ENCODE measurements around the gene POLR2I.
A peak's percentile ranks its signal among the peaks of the same experiment; 100 is the strongest.

The POLR2I gene

DNA sequence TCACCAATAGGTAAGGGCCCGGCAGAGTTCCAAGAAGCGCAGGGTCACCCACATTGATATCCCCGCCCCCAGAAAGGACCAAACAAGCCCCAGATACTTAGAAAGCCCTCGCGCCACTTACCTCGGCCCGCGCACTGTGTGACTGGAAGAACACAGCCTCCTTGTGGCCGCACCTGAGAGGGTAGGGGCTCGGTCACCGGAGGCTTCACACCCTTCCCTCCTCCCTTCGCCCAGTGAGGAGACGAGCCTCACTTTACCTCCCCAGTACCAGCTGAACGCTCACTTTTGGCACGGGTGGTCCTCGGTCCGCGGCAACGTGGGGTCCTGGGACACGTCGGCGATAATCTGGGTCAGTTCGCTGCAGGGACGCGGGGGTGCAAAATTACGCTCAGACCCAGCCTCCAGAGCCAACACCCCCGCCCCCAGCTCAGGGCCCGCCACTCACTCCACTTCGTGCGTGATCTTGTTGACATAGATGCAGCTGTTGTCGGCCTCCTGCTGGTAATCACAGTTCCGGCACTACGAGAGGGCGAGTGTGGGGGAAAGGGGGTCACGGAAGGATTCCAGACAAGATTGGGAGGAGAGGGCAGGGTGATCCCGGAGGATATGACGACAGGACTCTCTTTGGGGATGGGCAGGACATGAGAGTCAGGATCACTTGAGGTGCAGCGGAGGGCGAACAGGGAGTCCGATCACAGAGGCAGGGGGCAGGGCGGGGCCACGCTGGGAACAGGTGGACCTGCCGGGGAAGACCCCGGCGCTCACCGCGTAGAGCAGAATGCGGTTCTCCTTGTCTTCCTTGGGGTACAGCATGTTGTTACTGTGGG, 568 bp downstream of the POLR2I start:
- H3K27ac ChIP-seq (ENCODE audit: low read depth, low read length), result peak overlapping the region; percentile 26
- no peak overlapping the region for H2AK5ac ChIP-seq (ENCODE audit: low read length)
- no peaks in the 10 kb centered on the region for H3K27me3 ChIP-seq (ENCODE audit: insufficient read depth, low read length)
- no peak overlapping the region for H2BK5ac ChIP-seq (ENCODE audit: low read depth, low read length, poor library complexity)
- peak overlapping the region; percentile 80 for H3K4me3 ChIP-seq (ENCODE audit: low read depth, low read length)
- H4K91ac ChIP-seq (ENCODE audit: low read depth, low read length), result peak overlapping the region; percentile 64
- H3K14ac ChIP-seq (ENCODE audit: low read length), result peak overlapping the region; percentile 70
- H3K79me1 ChIP-seq (ENCODE audit: low read length), result peaks cover 13% of the 10 kb centered on the region
- H3K18ac ChIP-seq (ENCODE audit: low read length), result peak overlapping the region; percentile 55
- peak overlapping the region; percentile 23 for H3K4ac ChIP-seq (ENCODE audit: low read depth, low read length)
- peak overlapping the region; percentile 93 for H3K4me2 ChIP-seq (ENCODE audit: low read length)
- H2AFZ ChIP-seq (ENCODE audit: insufficient read depth, low read length, poor library complexity), result peak overlapping the region; percentile 68
- DNase-seq, result peak in 1 of 2 donors; percentile 8
- no peaks in the 10 kb centered on the region for H3K9me3 ChIP-seq (ENCODE audit: insufficient read depth, low read depth, low read length)
- H3K9ac ChIP-seq (ENCODE audit: low read length), result peak overlapping the region; percentile 76
- peaks cover 14 to 16% of the 10 kb centered on the region in 2 experiments for H3K4me1 ChIP-seq (ENCODE audit: control insufficient read depth in 1 of 2, insufficient read depth in 2 of 2, low read length in 2 of 2)
- peaks cover 12% of the 10 kb centered on the region for H3K79me2 ChIP-seq (ENCODE audit: control insufficient read depth, insufficient read depth, low read length, poor library complexity)
- H2BK12ac ChIP-seq (ENCODE audit: low read length), result no peak overlapping the region
- peak overlapping the region; percentile 40 for H2BK120ac ChIP-seq (ENCODE audit: insufficient read depth, low read length, poor library complexity)
- peak overlapping the region; percentile 14 for H4K12ac ChIP-seq (ENCODE audit: low read depth, low read length)
- no CpG with 5 or more reads among the region's 48 CpGs for WGBS (ENCODE audit: extremely low coverage, insufficient coverage, insufficient read length)
- peaks cover 25 to 32% of the 10 kb centered on the region in 2 experiments for H3K36me3 ChIP-seq (ENCODE audit: control insufficient read depth in 1 of 2, insufficient read depth in 2 of 2, low read length in 2 of 2)
- H3K23ac ChIP-seq (ENCODE audit: low read length), result no peak overlapping the region
- peak overlapping the region; percentile 81 for H4K8ac ChIP-seq (ENCODE audit: low read depth, low read length)

GRCh38 chr19:36113425-36113824, 1.2 kb downstream of the POLR2I start:
- Histone ChIP-seq H2BK5ac (ENCODE audit: low read depth, low read length, poor library complexity) (no peak overlapping the region), H3K27me3 (ENCODE audit: insufficient read depth, low read length) (no peaks in the 10 kb centered on the region), H3K27ac (ENCODE audit: low read depth, low read length) (no peak overlapping the region), H3K79me2 (ENCODE audit: control insufficient read depth, insufficient read depth, low read length, poor library complexity) (peaks cover 12% of the 10 kb centered on the region), H3K18ac (ENCODE audit: low read length) (peak overlapping the region; percentile 31), H4K8ac (ENCODE audit: low read depth, low read length) (no peak overlapping the region), H2AFZ (ENCODE audit: insufficient read depth, low read length, poor library complexity) (no peak overlapping the region), H3K23ac (ENCODE audit: low read length) (no peak overlapping the region), H3K9ac (ENCODE audit: low read length) (no peak overlapping the region), H3K9me3 (ENCODE audit: insufficient read depth, low read depth, low read length) (no peaks in the 10 kb centered on the region), H4K12ac (ENCODE audit: low read depth, low read length) (no peak overlapping the region), H4K91ac (ENCODE audit: low read depth, low read length) (no peak overlapping the region), H3K4me1 (ENCODE audit: control insufficient read depth in 1 of 2, insufficient read depth in 2 of 2, low read length in 2 of 2) (peaks cover 14 to 16% of the 10 kb centered on the region in 2 experiments), H2AK5ac (ENCODE audit: low read length) (no peak overlapping the region), H3K14ac (ENCODE audit: low read length) (no peak overlapping the region), H3K36me3 (ENCODE audit: control insufficient read depth in 1 of 2, insufficient read depth in 2 of 2, low read length in 2 of 2) (peaks cover 20 to 27% of the 10 kb centered on the region in 2 experiments), H3K79me1 (ENCODE audit: low read length) (peaks cover 13% of the 10 kb centered on the region), H2BK120ac (ENCODE audit: insufficient read depth, low read length, poor library complexity) (no peak overlapping the region), H3K4ac (ENCODE audit: low read depth, low read length) (no peak overlapping the region), H3K4me2 (ENCODE audit: low read length) (peak overlapping the region; percentile 93), H2BK12ac (ENCODE audit: low read length) (no peak overlapping the region), H3K4me3 (ENCODE audit: low read depth, low read length) (no peak overlapping the region)
- no peak for DNase-seq
- WGBS (ENCODE audit: extremely low coverage, insufficient coverage, insufficient read length), result no CpG with 5 or more reads among the region's 34 CpGs

GRCh38 chr19:36112678-36113077, 2.0 kb downstream of the POLR2I start:
- Histone ChIP-seq H3K4me2 (ENCODE audit: low read length) (no peak overlapping the region), H4K12ac (ENCODE audit: low read depth, low read length) (no peak overlapping the region), H3K27ac (ENCODE audit: low read depth, low read length) (no peak overlapping the region), H3K4me1 (ENCODE audit: control insufficient read depth in 1 of 2, insufficient read depth in 2 of 2, low read length in 2 of 2) (peaks cover 14 to 16% of the 10 kb centered on the region in 2 experiments), H3K27me3 (ENCODE audit: insufficient read depth, low read length) (no peaks in the 10 kb centered on the region), H3K23ac (ENCODE audit: low read length) (no peak overlapping the region), H4K91ac (ENCODE audit: low read depth, low read length) (no peak overlapping the region), H3K36me3 (ENCODE audit: control insufficient read depth in 1 of 2, insufficient read depth in 2 of 2, low read length in 2 of 2) (peaks cover 22 to 24% of the 10 kb centered on the region in 2 experiments), H3K18ac (ENCODE audit: low read length) (no peak overlapping the region), H3K4me3 (ENCODE audit: low read depth, low read length) (peak overlapping the region; percentile 10), H2AK5ac (ENCODE audit: low read length) (no peak overlapping the region), H3K79me2 (ENCODE audit: control insufficient read depth, insufficient read depth, low read length, poor library complexity) (peaks cover 12% of the 10 kb centered on the region), H3K4ac (ENCODE audit: low read depth, low read length) (no peak overlapping the region), H3K9me3 (ENCODE audit: insufficient read depth, low read depth, low read length) (no peaks in the 10 kb centered on the region), H3K9ac (ENCODE audit: low read length) (no peak overlapping the region), H2AFZ (ENCODE audit: insufficient read depth, low read length, poor library complexity) (no peak overlapping the region), H3K14ac (ENCODE audit: low read length) (no peak overlapping the region), H2BK120ac (ENCODE audit: insufficient read depth, low read length, poor library complexity) (no peak overlapping the region), H3K79me1 (ENCODE audit: low read length) (peaks cover 13% of the 10 kb centered on the region), H2BK12ac (ENCODE audit: low read length) (no peak overlapping the region), H2BK5ac (ENCODE audit: low read depth, low read length, poor library complexity) (no peak overlapping the region), H4K8ac (ENCODE audit: low read depth, low read length) (no peak overlapping the region)
- DNase-seq, result no peak
- WGBS (ENCODE audit: extremely low coverage, insufficient coverage, insufficient read length), result no CpG with 5 or more reads among the region's 10 CpGs

DNA sequence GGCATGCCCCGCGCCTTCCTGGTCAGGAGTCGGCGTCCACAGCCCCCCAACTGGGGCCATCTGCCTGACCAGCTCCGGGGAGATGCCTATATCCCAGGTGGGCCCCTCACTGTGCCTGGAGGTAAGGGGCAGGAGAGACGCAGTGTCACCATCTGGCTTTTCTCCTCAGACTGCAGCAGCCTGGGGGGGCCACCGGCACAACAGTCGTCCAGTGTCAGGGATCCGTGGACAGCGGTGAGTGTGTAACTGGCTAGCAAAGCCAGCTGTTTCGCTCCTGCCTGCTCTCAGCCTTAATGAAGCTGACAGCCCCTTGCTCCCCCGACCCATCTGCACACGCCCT, 3.5 kb downstream of the POLR2I start:
- Histone ChIP-seq H4K91ac (ENCODE audit: low read depth, low read length) (no peak overlapping the region), H3K23ac (ENCODE audit: low read length) (no peak overlapping the region), H2BK12ac (ENCODE audit: low read length) (no peak overlapping the region), H3K9me3 (ENCODE audit: insufficient read depth, low read depth, low read length) (no peaks in the 10 kb centered on the region), H2AK5ac (ENCODE audit: low read length) (no peak overlapping the region), H3K4ac (ENCODE audit: low read depth, low read length) (no peak overlapping the region), H3K18ac (ENCODE audit: low read length) (no peak overlapping the region), H3K36me3 (ENCODE audit: control insufficient read depth in 1 of 2, insufficient read depth in 2 of 2, low read length in 2 of 2) (peaks cover 22 to 24% of the 10 kb centered on the region in 2 experiments), H2AFZ (ENCODE audit: insufficient read depth, low read length, poor library complexity) (no peak overlapping the region), H3K79me1 (ENCODE audit: low read length) (peaks cover 13% of the 10 kb centered on the region), H3K4me1 (ENCODE audit: control insufficient read depth in 1 of 2, insufficient read depth in 2 of 2, low read length in 2 of 2) (peaks cover 11 to 14% of the 10 kb centered on the region in 2 experiments), H3K27ac (ENCODE audit: low read depth, low read length) (no peak overlapping the region), H3K79me2 (ENCODE audit: control insufficient read depth, insufficient read depth, low read length, poor library complexity) (peaks cover 12% of the 10 kb centered on the region), H4K8ac (ENCODE audit: low read depth, low read length) (no peak overlapping the region), H3K27me3 (ENCODE audit: insufficient read depth, low read length) (no peaks in the 10 kb centered on the region), H3K14ac (ENCODE audit: low read length) (no peak overlapping the region), H3K9ac (ENCODE audit: low read length) (no peak overlapping the region), H3K4me3 (ENCODE audit: low read depth, low read length) (no peak overlapping the region), H4K12ac (ENCODE audit: low read depth, low read length) (peak overlapping the region; percentile 25), H2BK120ac (ENCODE audit: insufficient read depth, low read length, poor library complexity) (no peak overlapping the region), H2BK5ac (ENCODE audit: low read depth, low read length, poor library complexity) (no peak overlapping the region), H3K4me2 (ENCODE audit: low read length) (no peak overlapping the region)
- WGBS (ENCODE audit: extremely low coverage, insufficient coverage, insufficient read length), result no CpG with 5 or more reads among the region's 13 CpGs
- no peak for DNase-seq

All from trophoblast cell (in vitro differentiated cells and primary cell).